Caki2 (cell line): ENCODE data around the gene GADD45GIP1. TPM values are rescaled to one million over a fixed set of nuclear protein-coding genes. Genes with fewer than 3 reads are reported as not detected.

Experiments
- DNase-seq: peaks from one replicate; pipeline ENCODE4 v3.0.0-alpha.2; 2015; ENCODE audit warnings: low read depth
- in situ Hi-C: cut with HindIII; loops from 2 replicates; pipeline ENCODE4 v1.10.0; 2016; ENCODE audit warnings: low sequenced_read_pairs, low pct_unique_long_range_greater_than_20kb, mixed read lengths
- total RNA-seq: library from RNA; depleted of rRNA; stranded (reverse); fragments of >200 nt; shearing (Covaris generic); gene quantifications from 2 replicates; pipeline ENCODE4 v1.2.3, GENCODE V29; 2014; ENCODE audit warnings: low replicate concordance; rRNA removed

Gene GADD45GIP1
- 102 and 117 TPM in 2 replicates for total RNA-seq

DNA sequence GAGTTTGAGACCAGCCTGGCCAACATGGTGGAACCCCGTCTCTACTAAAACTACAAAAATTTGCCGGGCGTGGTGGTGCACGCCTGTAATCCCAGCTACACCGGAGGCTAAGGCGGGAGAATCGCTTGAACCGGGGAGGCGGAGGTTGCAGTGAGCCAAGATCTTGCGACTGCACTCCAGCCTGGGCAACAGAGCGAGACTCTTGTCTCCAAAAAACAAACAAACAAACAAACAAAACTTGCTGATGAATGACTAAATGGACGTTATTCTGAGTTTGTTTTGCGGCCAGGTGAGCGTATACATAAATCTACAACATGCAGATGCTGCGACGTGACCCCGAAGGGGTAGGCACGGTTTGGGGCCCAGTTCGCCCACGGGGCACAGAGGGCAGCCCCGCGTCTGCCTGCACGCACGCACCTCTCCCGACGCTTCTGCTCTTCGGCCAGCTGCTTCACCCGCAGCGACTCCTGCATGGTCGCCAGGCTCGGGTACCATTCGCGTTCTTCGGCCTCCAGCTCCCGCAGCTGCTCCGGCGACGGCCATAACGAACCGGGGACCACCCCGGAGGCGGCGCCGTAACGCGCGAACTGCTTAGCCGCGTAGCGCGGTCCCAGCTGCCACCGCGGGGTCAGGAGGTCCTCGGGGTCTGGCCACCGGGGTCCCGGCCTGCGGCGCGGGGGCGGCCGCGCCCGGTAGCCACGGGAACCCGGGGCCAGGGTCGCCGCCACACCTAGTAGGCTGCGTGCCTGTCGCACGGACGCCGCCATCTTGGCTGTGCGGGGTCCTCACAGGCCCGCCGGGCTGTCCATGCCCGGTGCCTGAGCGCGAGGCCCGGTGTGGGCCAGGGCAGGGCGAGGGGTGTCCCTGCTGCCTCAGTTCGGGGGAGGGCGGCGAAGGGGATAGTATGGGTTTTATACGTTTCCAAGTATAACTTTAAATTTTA, at the start of gene GADD45GIP1:
GADD45GIP1 (minus strand) TSS at position 778 of the 943 bp plus-strand sequence; CDS start at position 767, 11 bp downstream.
- in situ Hi-C loops = no loop called here
- peak; percentile 81 for DNase-seq

GRCh38 chr19:13005861-13006370, 48.9 kb upstream of the GADD45GIP1 start:
- DNase-seq = no peak
- in situ Hi-C loops = no loop called here

DNA sequence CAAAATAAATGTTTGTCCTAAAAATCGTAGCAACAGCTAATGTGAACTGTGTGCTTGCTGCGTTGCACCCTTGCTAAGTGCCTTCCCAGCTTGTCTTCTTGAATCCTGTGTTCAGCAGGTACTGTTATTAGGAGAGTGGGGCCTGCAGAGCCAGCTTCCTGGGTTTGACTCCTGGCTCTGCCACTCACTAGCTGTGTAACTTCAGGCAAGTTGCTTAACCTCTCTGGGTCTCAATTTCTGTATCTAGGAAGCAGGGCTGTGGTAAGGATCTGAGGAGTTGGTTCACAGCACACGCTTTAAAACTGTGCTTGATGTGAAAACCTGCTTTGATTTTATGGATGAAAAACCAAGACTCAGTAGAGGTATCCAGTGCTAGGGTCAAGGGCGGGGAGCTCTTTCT, 48.2 kb upstream of the GADD45GIP1 start:
- no peak for DNase-seq
- in situ Hi-C loops = no loop called here

- in situ Hi-C loops = no loop called here
- DNase-seq = no peak
Observed at GRCh38 chr19:13004273-13004672, 47.2 kb upstream of the GADD45GIP1 start.

- in situ Hi-C loops = no loop called here
Observed at GRCh38 chr19:13003081-13003480, 46.1 kb upstream of the GADD45GIP1 start.

DNA sequence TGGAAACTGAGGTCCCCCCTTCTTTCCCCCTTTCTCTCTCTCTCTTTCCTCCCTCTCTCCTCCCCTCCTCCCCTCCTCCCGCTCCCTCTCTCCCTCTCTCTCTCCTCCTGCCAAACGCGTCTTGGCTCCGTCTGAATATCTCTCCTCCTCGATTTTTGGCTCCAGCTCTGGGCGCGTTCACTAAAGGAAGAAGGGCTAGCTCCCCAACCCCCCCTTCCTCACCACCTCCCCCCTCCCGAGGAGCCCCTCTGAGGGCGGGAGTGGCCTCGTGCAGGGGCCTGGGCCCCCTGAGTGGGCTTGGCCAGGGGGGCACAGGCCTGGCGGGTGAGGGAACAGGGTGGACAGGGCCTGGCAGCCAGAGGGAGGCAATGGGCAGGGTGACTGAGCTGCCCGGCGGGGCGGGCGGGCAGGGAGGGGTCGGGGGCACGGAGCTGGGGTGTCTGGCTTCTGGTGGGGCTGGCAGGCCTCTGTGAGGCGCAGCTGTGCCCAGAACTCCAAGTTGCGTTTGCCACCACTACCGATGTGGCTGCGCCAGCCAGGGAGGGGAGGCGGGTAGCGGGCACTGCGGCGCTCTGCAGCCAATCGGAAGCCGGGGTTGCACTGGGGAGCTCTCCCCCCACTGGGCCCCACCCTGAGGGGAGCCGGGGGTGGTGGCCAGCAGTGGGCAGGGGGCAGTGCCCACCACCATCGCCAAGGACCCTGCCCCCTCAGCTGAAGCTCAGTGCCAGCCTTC, 45.3 kb upstream of the GADD45GIP1 start:
- in situ Hi-C loops = no loop called here
- DNase-seq = no peak

More at GRCh38 chr19:13003081-13003480, 46.1 kb upstream of the GADD45GIP1 start:
- no peak for DNase-seq

DNA sequence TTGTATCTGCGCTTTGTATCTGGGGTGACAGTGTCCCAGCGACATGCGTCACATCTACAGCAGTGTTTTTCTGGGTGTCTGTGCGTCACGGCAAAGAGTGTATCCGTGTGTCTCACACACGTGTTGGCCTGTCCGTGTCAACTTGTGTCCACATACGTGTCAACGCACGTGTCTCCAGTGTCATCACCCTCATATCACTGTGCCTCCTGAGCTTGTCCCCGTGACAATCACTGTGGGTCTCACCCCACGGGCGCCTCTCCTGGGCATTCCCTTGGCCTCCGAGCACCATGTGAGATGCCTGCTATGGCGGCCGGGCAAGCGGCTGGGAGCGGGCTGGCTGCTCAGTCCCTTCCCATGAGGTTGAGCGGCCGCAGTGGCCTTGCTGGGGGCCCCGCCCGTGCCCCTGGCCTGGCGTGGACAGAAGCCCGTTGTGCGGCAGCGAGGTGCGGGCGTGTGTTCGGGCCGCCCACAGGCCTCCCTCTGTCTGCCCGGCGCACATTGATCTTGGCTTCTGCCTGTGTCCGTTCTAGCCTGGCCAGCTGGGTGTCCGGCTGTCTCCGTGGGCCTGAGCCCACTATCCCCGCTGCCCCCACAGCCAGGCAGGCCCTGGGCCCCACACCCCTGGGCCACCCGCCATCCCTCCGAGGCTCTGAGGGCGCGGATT, 44.6 kb upstream of the GADD45GIP1 start:
- DNase-seq = no peak
- in situ Hi-C loops = no loop called here

DNA sequence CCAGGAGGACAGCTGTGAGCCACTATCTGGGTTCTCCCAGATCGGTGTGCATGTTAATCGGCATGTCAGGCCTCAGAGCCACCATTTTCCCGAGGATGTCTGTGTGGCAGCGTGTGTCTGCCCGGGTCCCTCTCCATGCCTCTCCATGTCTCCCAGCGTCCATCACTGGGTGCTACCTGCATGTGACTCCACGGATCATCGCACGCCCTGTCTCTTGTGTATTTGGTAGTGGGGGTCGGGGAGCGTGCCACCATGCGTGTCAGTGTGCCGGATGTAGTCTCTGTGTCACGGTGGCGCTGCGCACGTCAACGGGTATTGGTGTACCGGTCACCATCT, 44.1 kb upstream of the GADD45GIP1 start:
- in situ Hi-C loops = no loop called here
- DNase-seq = no peak

GRCh38 chr19:12997967-12998940, 41.2 kb upstream of the GADD45GIP1 start:
- no peak for DNase-seq
- in situ Hi-C loops = no loop called here

DNA sequence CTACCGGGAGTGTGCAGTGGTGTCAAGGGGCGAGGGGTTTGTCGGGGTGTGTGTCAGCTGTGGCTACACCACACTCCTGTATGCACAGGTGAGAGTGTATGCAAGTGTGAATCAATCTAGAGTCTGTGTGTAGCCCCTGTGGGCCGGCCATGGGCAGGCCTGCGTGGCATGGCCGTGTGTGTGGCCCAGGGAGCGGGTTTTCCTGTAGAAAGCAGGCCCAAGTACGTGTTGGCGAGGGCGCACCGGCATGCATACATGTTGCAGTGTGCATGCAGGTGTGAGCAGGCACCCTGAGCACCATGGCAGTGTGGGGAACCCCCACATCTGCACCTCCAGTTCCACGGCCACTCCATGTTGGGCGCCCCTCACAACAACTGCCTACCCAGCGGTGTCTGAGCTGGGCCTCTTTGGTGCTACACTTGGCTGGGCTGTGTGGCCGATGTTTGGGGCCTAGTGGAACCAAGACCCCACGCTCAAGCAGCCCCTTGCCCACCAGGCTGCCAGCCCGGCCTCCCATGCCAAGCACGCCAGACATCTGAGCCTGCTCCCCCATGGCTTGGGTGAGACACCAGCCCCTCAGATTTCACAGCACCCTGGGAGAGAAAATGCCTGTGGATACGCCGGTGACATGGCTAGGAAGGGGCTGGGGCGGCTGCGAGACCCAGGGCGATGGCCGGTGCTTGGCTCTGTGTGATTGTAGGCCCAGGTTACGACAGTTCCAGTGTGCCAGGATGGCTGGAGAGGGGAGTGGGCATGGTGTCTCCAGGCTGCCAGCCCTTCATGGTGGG, 40.4 kb upstream of the GADD45GIP1 start:
- no peak for DNase-seq
- in situ Hi-C loops = no loop called here

GRCh38 chr19:12996406-12997094, 39.5 kb upstream of the GADD45GIP1 start:
- in situ Hi-C loops = no loop called here
- no peak for DNase-seq

GRCh38 chr19:12995596-12996405, 38.8 kb upstream of the GADD45GIP1 start:
- in situ Hi-C loops = no loop called here
- DNase-seq = no peak

DNA sequence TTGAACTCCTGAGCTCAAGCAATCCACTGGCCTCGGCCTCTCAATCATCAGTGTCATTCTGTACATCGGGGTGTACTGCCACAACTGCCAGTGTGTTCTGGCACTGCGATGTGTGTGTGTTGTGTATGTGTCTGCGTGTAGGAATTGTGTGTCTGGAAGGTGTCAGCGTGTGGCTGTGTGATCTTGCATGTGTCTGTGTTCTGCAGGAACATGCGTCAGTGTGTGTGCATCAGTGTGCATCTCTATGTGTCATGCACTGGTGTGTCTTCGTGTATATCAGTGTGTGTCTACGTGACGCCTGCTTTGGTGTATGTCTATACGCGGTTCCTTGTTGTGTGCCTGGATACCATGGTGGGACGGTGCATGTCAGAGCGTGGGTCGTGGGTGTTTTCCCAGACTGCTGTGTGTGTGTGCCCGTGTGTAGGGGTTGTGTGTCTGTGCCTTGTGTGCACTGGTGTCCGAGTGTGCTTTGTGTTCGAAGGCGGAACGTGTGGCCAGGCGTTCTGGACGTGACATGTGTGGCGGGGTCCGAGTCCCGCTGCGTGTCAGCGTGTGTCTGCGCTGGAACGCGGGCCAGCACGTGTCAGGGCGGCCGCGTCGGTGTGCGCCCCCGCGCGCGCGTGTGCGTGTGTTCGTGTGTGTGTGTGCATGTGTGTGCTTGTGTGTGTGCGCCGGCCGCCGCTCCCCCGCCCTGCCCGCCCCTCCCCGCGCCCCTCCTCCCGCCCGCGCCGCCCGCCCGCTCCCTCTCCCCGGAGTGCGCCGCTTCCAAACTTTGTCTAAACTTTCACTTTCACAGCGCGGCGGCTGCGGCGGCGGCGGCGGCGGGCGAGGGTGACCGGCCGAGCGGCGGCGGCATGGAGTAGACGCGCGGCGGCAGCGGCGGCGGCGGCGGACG, 37.9 kb upstream of the GADD45GIP1 start, which contains the start of gene NFIX:
NFIX (plus strand) TSS at position 775 of the 895 bp plus-strand sequence. CDS start 363 bp downstream, outside the sequence.
- peak; percentile 33 for DNase-seq
- in situ Hi-C loops = no loop called here

GRCh38 chr19:12993562-12993961, 36.5 kb upstream of the GADD45GIP1 start:
- in situ Hi-C loops = no loop called here
- DNase-seq = no peak
